ENCODE results near the gene SLC26A11. TPM values are rescaled to one million over a fixed set of nuclear protein-coding genes. Genes with fewer than 3 reads are reported as not detected.

Gene SLC26A11
- total RNA-seq, 4 donors from 2014 or later = 7.9 to 19.7 (median 13.7) TPM

- peaks cover 0 to 97% of the 10 kb centered on the region in 2 donors for H3K36me3 ChIP-seq
- TF ChIP-seq CTCF (IDR thresholded peaks at IDR 0.05) (no peak), EP300 (IDR thresholded peaks at IDR 0.05) (no peak), POLR2A (IDR thresholded peaks at IDR 0.05) (no peak), POLR2AphosphoS5 (IDR thresholded peaks at IDR 0.05) (no peak)
- no peak overlapping the region for H3K27ac ChIP-seq
- no peaks in the 10 kb centered on the region for H3K27me3 ChIP-seq
- H3K4me3 ChIP-seq = no peak overlapping the region
- H3K9me3 ChIP-seq = no peaks in the 10 kb centered on the region
- WGBS, 2 donors (ENCODE audit: low coverage in 1 of 2) = 91 to 95% methylated on average over 5 to 6 of the region's 9 CpGs
- no peak for ATAC-seq
- peaks cover 0 to 4% (median 0%) of the 10 kb centered on the region in 3 donors for H3K4me1 ChIP-seq
These were observed 66.8 kb downstream of the SLC26A11 start for GRCh38 chr17:80287038-80287437.

GRCh38 chr17:80287806-80288567 lies 67.8 kb downstream of the SLC26A11 start:
- H3K27ac ChIP-seq = no peak overlapping the region
- no peak for TF ChIP-seq POLR2AphosphoS5 (IDR thresholded peaks at IDR 0.05)
- TF ChIP-seq POLR2A (IDR thresholded peaks at IDR 0.05) = no peak
- TF ChIP-seq CTCF (IDR thresholded peaks at IDR 0.05) = no peak
- no peak for TF ChIP-seq EP300 (IDR thresholded peaks at IDR 0.05)
- WGBS, 2 donors (ENCODE audit: low coverage in 1 of 2) = 67% methylated on average over 4 of the region's 22 CpGs; no CpG with 5 or more reads in 1 of the 2 donors
- no peaks in the 10 kb centered on the region for H3K27me3 ChIP-seq
- no peak overlapping the region for H3K4me3 ChIP-seq
- H3K9me3 ChIP-seq = no peaks in the 10 kb centered on the region
- peaks cover 0 to 98% of the 10 kb centered on the region in 2 donors for H3K36me3 ChIP-seq
- H3K4me1 ChIP-seq = peaks cover 0 to 4% (median 0%) of the 10 kb centered on the region in 3 donors
- ATAC-seq = no peak

GRCh38 chr17:80289616-80290015 lies 69.4 kb downstream of the SLC26A11 start:
- Histone ChIP-seq H3K36me3 (peaks cover 0 to 98% of the 10 kb centered on the region in 2 donors), H3K4me3 (no peak overlapping the region), H3K27me3 (no peaks in the 10 kb centered on the region), H3K27ac (no peak overlapping the region), H3K4me1 (no peaks in the 10 kb centered on the region), H3K9me3 (no peaks in the 10 kb centered on the region)
- 43 to 61% methylated on average over 1 to 6 of the region's 6 CpGs for WGBS, 2 donors (ENCODE audit: low coverage in 1 of 2)
- no peak for TF ChIP-seq EP300 (IDR thresholded peaks at IDR 0.05)
- ATAC-seq = no peak

GRCh38 chr17:80290156-80290555 lies 69.9 kb downstream of the SLC26A11 start:
- ATAC-seq = no peak
- H3K27ac ChIP-seq = no peak overlapping the region
- H3K4me3 ChIP-seq = no peak overlapping the region
- H3K36me3 ChIP-seq = peaks cover 0 to 99% of the 10 kb centered on the region in 2 donors
- H3K4me1 ChIP-seq = no peaks in the 10 kb centered on the region
- TF ChIP-seq EP300 (IDR thresholded peaks at IDR 0.05) = no peak
- no peak for TF ChIP-seq POLR2A (IDR thresholded peaks at IDR 0.05)
- no peak for TF ChIP-seq POLR2AphosphoS5 (IDR thresholded peaks at IDR 0.05)
- H3K9me3 ChIP-seq = no peaks in the 10 kb centered on the region
- H3K27me3 ChIP-seq = no peaks in the 10 kb centered on the region
- 86 to 91% methylated on average over 11 to 18 of the region's 25 CpGs for WGBS, 2 donors (ENCODE audit: low coverage in 1 of 2)

- Histone ChIP-seq H3K9me3 (no peaks in the 10 kb centered on the region), H3K27me3 (no peaks in the 10 kb centered on the region), H3K36me3 (peaks cover 0 to 99% of the 10 kb centered on the region in 2 donors), H3K4me1 (no peaks in the 10 kb centered on the region), H3K4me3 (no peak overlapping the region), H3K27ac (no peak overlapping the region)
- 92 to 93% methylated on average over 4 to 6 of the region's 6 CpGs for WGBS, 2 donors (ENCODE audit: low coverage in 1 of 2)
- no peak for ATAC-seq
- TF ChIP-seq EP300 (IDR thresholded peaks at IDR 0.05) (no peak), POLR2AphosphoS5 (IDR thresholded peaks at IDR 0.05) (no peak), POLR2A (IDR thresholded peaks at IDR 0.05) (no peak), CTCF (IDR thresholded peaks at IDR 0.05) (no peak)
These were observed 71.0 kb downstream of the SLC26A11 start for GRCh38 chr17:80291260-80291659.

Measured in gastroesophageal sphincter (tissue), 4 donors.